Stimulated activated CD8-positive, alpha-beta memory T cell treated with anti-CD3 and anti-CD28 coated beads, Interleukin-12 subunit alpha, Interleukin-12 subunit beta, amount 100 ng/mL, for 1 hour (primary cell): ENCODE measurements around the gene EPHB2.

Experiments
- DNase-seq: peaks from one replicate; pipeline ENCODE4 v3.0.0-alpha.2; 2020; ENCODE audit warnings: low read depth

Gene EPHB2

GRCh38 chr1:22884806-22885530, 174.3 kb downstream of the EPHB2 start:
- DNase-seq: no peak

- no peak for DNase-seq
Observed at GRCh38 chr1:22886211-22886610, 175.6 kb downstream of the EPHB2 start.

GRCh38 chr1:22887491-22887890, 176.9 kb downstream of the EPHB2 start:
- DNase-seq: no peak

GRCh38 chr1:22888320-22889075, 177.9 kb downstream of the EPHB2 start:
- no peak for DNase-seq

GRCh38 chr1:22889213-22889827, 178.7 kb downstream of the EPHB2 start:
- DNase-seq: no peak

- no peak for DNase-seq
Observed at GRCh38 chr1:22892789-22893188, 182.2 kb downstream of the EPHB2 start.

- DNase-seq: no peak
Observed at GRCh38 chr1:22893292-22893691, 182.7 kb downstream of the EPHB2 start.

- DNase-seq: no peak
Observed at GRCh38 chr1:22895357-22895756, 184.7 kb downstream of the EPHB2 start.

GRCh38 chr1:22896184-22896583, 185.5 kb downstream of the EPHB2 start:
- no peak for DNase-seq

GRCh38 chr1:22900451-22900850, 189.8 kb downstream of the EPHB2 start:
- DNase-seq: no peak

GRCh38 chr1:22903113-22903512, 192.5 kb downstream of the EPHB2 start:
- DNase-seq: no peak

GRCh38 chr1:22906968-22907367, 196.3 kb downstream of the EPHB2 start:
- no peak for DNase-seq

GRCh38 chr1:22907528-22907927, 196.9 kb downstream of the EPHB2 start:
- no peak for DNase-seq

GRCh38 chr1:22908880-22909426, 198.3 kb downstream of the EPHB2 start:
- no peak for DNase-seq

GRCh38 chr1:22910286-22910685, 199.6 kb downstream of the EPHB2 start:
- DNase-seq: no peak

- DNase-seq: no peak
Observed at GRCh38 chr1:22910986-22911651, 200.5 kb downstream of the EPHB2 start.

- no peak for DNase-seq
Observed at GRCh38 chr1:22912311-22912710, 201.7 kb downstream of the EPHB2 start.

- DNase-seq: no peak
Observed at GRCh38 chr1:22913421-22914141, 202.9 kb downstream of the EPHB2 start.

- DNase-seq: no peak
Observed at GRCh38 chr1:22914156-22914555, 203.5 kb downstream of the EPHB2 start.

GRCh38 chr1:22914633-22915217, 204.1 kb downstream of the EPHB2 start:
- DNase-seq: no peak

GRCh38 chr1:22915231-22915630, 204.6 kb downstream of the EPHB2 start:
- DNase-seq: no peak
